AG09309 (cell line): ENCODE data around the gene SETBP1.
"Not testable (repeated sequence)": the region's sequence is repeated elsewhere in the genome, so short reads cannot be mapped to it uniquely, and the experiment has no call there.

Experiments used
- DNase-seq: peaks from one replicate; pipeline ENCODE4 v3.0.0-alpha.2; 2010; ENCODE audit warnings: low read depth
- H3K4me3 ChIP-seq: 2 replicates; pipeline ENCODE4 v1.5.1; 2011; ENCODE audit warnings: mild to moderate bottlenecking, low read depth, low read length, moderate library complexity; ENCODE audit not compliant: control insufficient read depth
- TF ChIP-seq, protein P1 (sequence below): IDR thresholded peaks from 2 replicates; pipeline ENCODE4 v1.5.1; 2011; ENCODE audit warnings: mild to moderate bottlenecking, low read depth, low read length, inconsistent platforms; ENCODE audit not compliant: insufficient read depth, control insufficient read depth; ENCODE audit errors: missing control alignments

SETBP1 gene

DNA sequence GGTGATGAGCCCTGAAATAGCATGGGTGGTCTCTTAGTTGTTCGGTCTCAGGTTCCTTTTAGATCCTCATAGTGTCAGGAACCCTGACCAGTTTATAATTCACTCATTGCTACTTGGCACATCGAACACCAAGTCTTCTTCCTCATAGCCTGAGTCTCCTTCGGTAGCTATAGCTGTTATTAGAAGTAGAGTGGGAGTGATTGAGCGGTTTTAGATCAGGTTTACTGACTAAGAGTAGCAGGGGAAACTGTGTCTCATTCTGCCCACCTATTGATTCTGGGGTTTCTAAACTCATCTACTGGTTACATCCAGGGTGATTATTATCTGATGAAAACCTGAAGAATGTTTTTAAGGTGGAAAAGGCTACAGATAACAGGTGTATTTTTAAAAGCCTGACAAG, 114.6 kb downstream of the SETBP1 start:
- TF ChIP-seq, protein P1, sequence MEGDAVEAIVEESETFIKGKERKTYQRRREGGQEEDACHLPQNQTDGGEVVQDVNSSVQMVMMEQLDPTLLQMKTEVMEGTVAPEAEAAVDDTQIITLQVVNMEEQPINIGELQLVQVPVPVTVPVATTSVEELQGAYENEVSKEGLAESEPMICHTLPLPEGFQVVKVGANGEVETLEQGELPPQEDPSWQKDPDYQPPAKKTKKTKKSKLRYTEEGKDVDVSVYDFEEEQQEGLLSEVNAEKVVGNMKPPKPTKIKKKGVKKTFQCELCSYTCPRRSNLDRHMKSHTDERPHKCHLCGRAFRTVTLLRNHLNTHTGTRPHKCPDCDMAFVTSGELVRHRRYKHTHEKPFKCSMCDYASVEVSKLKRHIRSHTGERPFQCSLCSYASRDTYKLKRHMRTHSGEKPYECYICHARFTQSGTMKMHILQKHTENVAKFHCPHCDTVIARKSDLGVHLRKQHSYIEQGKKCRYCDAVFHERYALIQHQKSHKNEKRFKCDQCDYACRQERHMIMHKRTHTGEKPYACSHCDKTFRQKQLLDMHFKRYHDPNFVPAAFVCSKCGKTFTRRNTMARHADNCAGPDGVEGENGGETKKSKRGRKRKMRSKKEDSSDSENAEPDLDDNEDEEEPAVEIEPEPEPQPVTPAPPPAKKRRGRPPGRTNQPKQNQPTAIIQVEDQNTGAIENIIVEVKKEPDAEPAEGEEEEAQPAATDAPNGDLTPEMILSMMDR = no peak
- H3K4me3 ChIP-seq = no peak overlapping the region

GRCh38 chr18:44796429-44797428, 116.0 kb downstream of the SETBP1 start:
- TF ChIP-seq, protein P1 = no peak
- DNase-seq = no peak
- H3K4me3 ChIP-seq = no peak overlapping the region

More for the DNA sequence above, 114.6 kb downstream of the SETBP1 start:
- no peak for DNase-seq

- H3K4me3 ChIP-seq = no peak overlapping the region
- no peak for DNase-seq
- TF ChIP-seq, protein P1 = no peak
Measured at GRCh38 chr18:44798433-44799048, 117.9 kb downstream of the SETBP1 start.

- TF ChIP-seq, protein P1 = no peak
- no peak overlapping the region for H3K4me3 ChIP-seq
- no peak for DNase-seq
Measured at GRCh38 chr18:44799382-44799906, 118.8 kb downstream of the SETBP1 start.

GRCh38 chr18:44799907-44800421, 119.3 kb downstream of the SETBP1 start:
- TF ChIP-seq, protein P1 = no peak
- no peak for DNase-seq
- no peak overlapping the region for H3K4me3 ChIP-seq

DNA sequence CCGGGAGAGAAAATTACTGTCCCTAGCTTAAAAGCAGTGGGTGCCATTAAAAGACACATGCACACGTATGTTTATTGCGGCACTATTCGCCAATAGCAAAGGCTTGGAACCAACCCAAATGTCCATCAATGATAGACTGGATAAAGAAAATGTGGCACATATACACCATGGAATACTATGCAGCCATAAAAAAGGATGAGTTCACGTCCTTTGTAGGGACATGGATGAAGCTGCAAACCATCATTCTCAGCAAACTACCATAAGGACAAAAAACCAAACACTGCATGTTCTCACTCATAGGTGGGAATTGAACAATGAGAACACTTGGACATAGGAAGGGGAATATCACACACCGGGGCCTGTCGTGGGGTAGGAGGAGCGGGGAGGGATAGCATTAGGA, 120.1 kb downstream of the SETBP1 start:
- not testable (repeated sequence) for DNase-seq, H3K4me3 ChIP-seq
